ENCODE measurements around the gene ARID1B. TPM values are rescaled to one million over a fixed set of nuclear protein-coding genes. Genes with fewer than 3 reads are reported as not detected.

The ARID1B gene
- total RNA-seq, 1 experiment from 2014 or later: 24.2 TPM

DNA sequence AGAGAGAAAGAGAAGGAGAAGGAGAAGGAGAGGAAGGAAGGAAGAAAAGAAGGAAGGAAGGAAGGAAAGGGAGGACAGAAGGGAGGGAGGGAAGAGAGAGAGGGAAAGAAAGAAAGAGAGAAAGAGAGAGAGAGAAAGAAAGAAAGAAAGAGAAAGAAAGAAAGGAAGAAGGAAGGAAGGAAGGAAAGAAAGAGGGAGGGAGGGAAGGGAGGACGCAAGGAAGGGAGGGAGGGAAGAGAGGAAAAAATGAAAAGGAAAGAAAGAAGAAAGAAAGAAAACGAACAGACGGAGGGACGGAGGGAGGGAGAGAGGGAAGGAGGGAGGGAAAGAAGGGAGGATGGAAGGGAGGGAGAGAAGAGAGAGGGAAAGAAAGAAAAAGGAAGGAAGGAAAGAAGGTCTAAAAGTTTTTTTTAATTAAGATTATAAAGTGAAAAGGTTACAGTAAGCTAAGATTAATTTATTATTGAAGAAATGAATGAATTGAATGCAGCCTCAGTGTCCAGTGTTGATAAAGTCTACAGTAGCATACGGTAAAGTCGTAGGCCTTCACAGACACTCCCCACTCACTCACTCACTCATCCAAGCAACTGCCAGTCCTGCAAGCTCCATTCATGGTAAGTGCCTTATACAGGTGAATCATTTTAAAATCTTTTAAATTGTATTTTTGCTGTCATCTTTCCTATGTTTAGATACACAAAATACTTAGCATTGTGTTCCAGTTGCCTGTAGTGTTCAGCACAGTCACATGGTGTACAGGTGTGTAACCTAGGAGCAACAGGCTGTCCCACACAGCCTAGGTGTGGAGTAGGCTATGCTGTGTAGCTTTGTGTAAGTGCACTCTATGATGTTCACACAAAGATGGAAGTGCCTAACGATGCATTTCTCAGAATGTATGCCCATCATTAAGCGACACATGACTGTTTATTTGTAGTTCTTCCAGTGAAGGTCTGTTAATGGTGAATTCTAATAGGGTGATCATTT, 20.3 kb upstream of the ARID1B start:
- Histone ChIP-seq H3K79me2 (ENCODE audit: low read length) (no peaks in the 10 kb centered on the region), H3K4me1 (ENCODE audit: insufficient read depth, low read length) (no peaks in the 10 kb centered on the region), H3K9me3 (ENCODE audit: low read length) (no peaks in the 10 kb centered on the region), H3F3A (ENCODE audit: low read length, unreplicated experiment) (no peaks in the 10 kb centered on the region), H3K27ac (ENCODE audit: low read length) (no peak overlapping the region), H3K4me3 (ENCODE audit: low read length) (no peak overlapping the region), H3K9ac (ENCODE audit: low read length) (no peak overlapping the region), H3K36me3 (ENCODE audit: low read depth, low read length) (no peaks in the 10 kb centered on the region), H4K20me1 (ENCODE audit: low read length) (no peaks in the 10 kb centered on the region), H2AFZ (ENCODE audit: low read length) (no peak overlapping the region), H3K27me3 (ENCODE audit: low read length) (no peaks in the 10 kb centered on the region), H3K4me2 (ENCODE audit: low read length) (no peak overlapping the region), H3K9me2 (replicated peaks; ENCODE audit: low read length) (no peaks in the 10 kb centered on the region)
- no TSS peak for BruUV-seq (replicated peaks)
- ChIA-PET CTCF (no interaction called here), POLR2A (ENCODE audit: unreplicated experiment) (no interaction called here)
- intact Hi-C loops (cut with micrococcal nuclease): no loop called here
- no peak for ATAC-seq
- no peak for DNase-seq
- TF ChIP-seq, protein P1, sequence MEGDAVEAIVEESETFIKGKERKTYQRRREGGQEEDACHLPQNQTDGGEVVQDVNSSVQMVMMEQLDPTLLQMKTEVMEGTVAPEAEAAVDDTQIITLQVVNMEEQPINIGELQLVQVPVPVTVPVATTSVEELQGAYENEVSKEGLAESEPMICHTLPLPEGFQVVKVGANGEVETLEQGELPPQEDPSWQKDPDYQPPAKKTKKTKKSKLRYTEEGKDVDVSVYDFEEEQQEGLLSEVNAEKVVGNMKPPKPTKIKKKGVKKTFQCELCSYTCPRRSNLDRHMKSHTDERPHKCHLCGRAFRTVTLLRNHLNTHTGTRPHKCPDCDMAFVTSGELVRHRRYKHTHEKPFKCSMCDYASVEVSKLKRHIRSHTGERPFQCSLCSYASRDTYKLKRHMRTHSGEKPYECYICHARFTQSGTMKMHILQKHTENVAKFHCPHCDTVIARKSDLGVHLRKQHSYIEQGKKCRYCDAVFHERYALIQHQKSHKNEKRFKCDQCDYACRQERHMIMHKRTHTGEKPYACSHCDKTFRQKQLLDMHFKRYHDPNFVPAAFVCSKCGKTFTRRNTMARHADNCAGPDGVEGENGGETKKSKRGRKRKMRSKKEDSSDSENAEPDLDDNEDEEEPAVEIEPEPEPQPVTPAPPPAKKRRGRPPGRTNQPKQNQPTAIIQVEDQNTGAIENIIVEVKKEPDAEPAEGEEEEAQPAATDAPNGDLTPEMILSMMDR (conservative IDR thresholded peaks at IDR 0.05; ENCODE audit: low read depth, low read length): no peak
- TF ChIP-seq EZH2phosphoT487 (IDR thresholded peaks at IDR 0.05; ENCODE audit: borderline replicate concordance, low read length) (no peak), EZH2 (IDR thresholded peaks at IDR 0.05; ENCODE audit: low read length, unreplicated experiment) (no peak)

DNA sequence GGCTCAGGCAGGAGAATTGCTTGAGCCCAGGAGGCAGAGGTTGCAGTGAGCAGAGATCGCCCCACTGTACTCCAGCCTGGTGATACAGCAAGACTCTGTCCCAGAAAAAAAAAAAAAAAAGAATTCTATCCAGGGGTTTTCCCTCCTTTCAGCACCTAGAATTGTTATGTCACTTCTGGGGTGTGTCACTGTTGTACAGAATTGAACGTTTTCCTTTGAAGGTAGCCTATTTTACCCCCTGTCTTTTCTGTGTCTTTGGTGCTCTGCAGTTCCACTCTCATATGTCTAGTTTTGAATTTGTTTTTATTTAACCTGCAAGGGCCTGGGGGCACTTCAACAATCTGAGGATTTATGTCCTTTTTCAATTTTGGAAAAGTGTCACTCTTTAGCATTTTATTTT, 19.3 kb upstream of the ARID1B start:
- ATAC-seq: no peak
- H3K4me3 ChIP-seq (ENCODE audit: low read length): no peak overlapping the region
- no peak overlapping the region for H2AFZ ChIP-seq (ENCODE audit: low read length)
- intact Hi-C loops (cut with micrococcal nuclease): no loop called here
- no peak overlapping the region for H3K27ac ChIP-seq (ENCODE audit: low read length)
- no TSS peak for BruUV-seq (replicated peaks)
- no peaks in the 10 kb centered on the region for H3K4me1 ChIP-seq (ENCODE audit: insufficient read depth, low read length)
- no peaks in the 10 kb centered on the region for H3K27me3 ChIP-seq (ENCODE audit: low read length)
- no peak overlapping the region for H3K9ac ChIP-seq (ENCODE audit: low read length)
- no peak overlapping the region for H3K4me2 ChIP-seq (ENCODE audit: low read length)
- no peaks in the 10 kb centered on the region for H3F3A ChIP-seq (ENCODE audit: low read length, unreplicated experiment)
- H3K79me2 ChIP-seq (ENCODE audit: low read length): no peaks in the 10 kb centered on the region
- H3K9me2 ChIP-seq (replicated peaks; ENCODE audit: low read length): no peaks in the 10 kb centered on the region
- TF ChIP-seq, protein P1 (conservative IDR thresholded peaks at IDR 0.05; ENCODE audit: low read depth, low read length): no peak
- DNase-seq: no peak
- no peaks in the 10 kb centered on the region for H3K9me3 ChIP-seq (ENCODE audit: low read length)
- ChIA-PET CTCF (no interaction called here), POLR2A (ENCODE audit: unreplicated experiment) (no interaction called here)
- H3K36me3 ChIP-seq (ENCODE audit: low read depth, low read length): no peaks in the 10 kb centered on the region
- H4K20me1 ChIP-seq (ENCODE audit: low read length): no peaks in the 10 kb centered on the region

DNA sequence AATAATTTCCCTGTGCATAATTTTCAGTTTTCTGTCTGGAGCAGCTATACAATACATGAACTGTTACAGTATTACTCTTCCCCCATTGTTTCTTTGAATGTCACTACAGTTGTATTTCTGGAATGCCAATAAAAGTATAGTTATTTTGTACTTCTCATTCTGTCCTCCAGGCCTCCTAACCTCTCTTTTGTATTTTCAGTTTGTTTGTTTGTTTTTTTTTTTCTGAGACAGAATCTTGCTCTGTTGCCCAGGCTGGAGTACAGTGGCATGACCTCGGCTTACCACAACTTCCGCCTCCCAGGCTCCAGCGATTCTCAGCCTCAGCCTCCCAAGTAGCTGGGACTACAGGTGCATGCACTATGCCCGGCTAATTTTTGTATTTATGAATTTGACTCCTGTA, 16.8 kb upstream of the ARID1B start:
- Histone ChIP-seq H3K36me3 (ENCODE audit: low read depth, low read length) (no peaks in the 10 kb centered on the region), H4K20me1 (ENCODE audit: low read length) (no peaks in the 10 kb centered on the region), H3F3A (ENCODE audit: low read length, unreplicated experiment) (no peaks in the 10 kb centered on the region), H3K79me2 (ENCODE audit: low read length) (no peaks in the 10 kb centered on the region), H3K27me3 (ENCODE audit: low read length) (no peaks in the 10 kb centered on the region), H2AFZ (ENCODE audit: low read length) (no peak overlapping the region), H3K4me3 (ENCODE audit: low read length) (no peak overlapping the region), H3K9me3 (ENCODE audit: low read length) (no peaks in the 10 kb centered on the region), H3K4me2 (ENCODE audit: low read length) (no peak overlapping the region), H3K4me1 (ENCODE audit: insufficient read depth, low read length) (no peaks in the 10 kb centered on the region), H3K9me2 (replicated peaks; ENCODE audit: low read length) (no peaks in the 10 kb centered on the region), H3K9ac (ENCODE audit: low read length) (no peak overlapping the region), H3K27ac (ENCODE audit: low read length) (no peak overlapping the region)
- ChIA-PET POLR2A (ENCODE audit: unreplicated experiment) (interaction anchor here (0.7 kb wide), 1 partner anchor 193 kb away, joined by 7 read pairs; no protein-coding TSS in a partner anchor), CTCF (no interaction called here)
- ATAC-seq (peak; percentile 50), DNase-seq (no peak)
- TF ChIP-seq EZH2phosphoT487 (IDR thresholded peaks at IDR 0.05; ENCODE audit: borderline replicate concordance, low read length): no peak
- TF ChIP-seq, protein P1 (conservative IDR thresholded peaks at IDR 0.05; ENCODE audit: low read depth, low read length): no peak
- TF ChIP-seq EZH2 (IDR thresholded peaks at IDR 0.05; ENCODE audit: low read length, unreplicated experiment): no peak
- no TSS peak for BruUV-seq (replicated peaks)
- intact Hi-C loops (cut with micrococcal nuclease): no loop called here
